Measurements from ENCODE around the gene UTP4. TPM values are rescaled to one million over a fixed set of nuclear protein-coding genes. Genes with fewer than 3 reads are reported as not detected.
A peak's percentile ranks its signal among the peaks of the same experiment; 100 is the strongest.

Gene UTP4
- total and polyA plus RNA-seq, 2 donors (not counting 3 experiments of a cell fraction or from before 2014, with no cell fraction given) = 56.1 to 59.5 TPM

- dilution Hi-C loops (cut with MboI; ENCODE audit: extremely low pct_ligation_motif_present, low sequenced_read_pairs) (no loop called here), intact Hi-C loops (cut with micrococcal nuclease) (loop anchor here (5.0 kb wide), 1 partner anchor 118 kb away; no protein-coding TSS in a partner anchor)
- CTCF ChIA-PET = interaction anchor here (1.3 to 4.9 kb wide), 2 partner anchors 11 to 17 kb away, joined by 4 to 49 read pairs; no protein-coding TSS in a partner anchor
Observed at GRCh38 chr16:69169051-69169450, 36.6 kb downstream of the UTP4 start.

More at GRCh38 chr16:69169051-69169450, 36.6 kb downstream of the UTP4 start:
- Histone ChIP-seq H3K36me3 (ENCODE audit: control insufficient read depth in 2 of 2, extremely low read depth in 1 of 2, insufficient read depth in 2 of 2, low read length in 2 of 2) (peaks cover 0 to 10% of the 10 kb centered on the region in 2 experiments), H4K20me1 (replicated peaks; ENCODE audit: control insufficient read depth, extremely low read depth, insufficient read depth, low read length) (no peaks in the 10 kb centered on the region), H2AFZ (ENCODE audit: low read depth, low read length) (no peak overlapping the region), H3K27me3 (ENCODE audit: control insufficient read depth in 2 of 2, insufficient read depth in 2 of 2, low read length in 2 of 2) (no peaks in the 10 kb centered on the region), H3K9ac (replicated peaks; ENCODE audit: extremely low read depth, insufficient read depth, low read length) (no peak overlapping the region), H3K9me3 (replicated peaks; ENCODE audit: control insufficient read depth, insufficient read depth, low read length) (no peaks in the 10 kb centered on the region), H3K9me1 (replicated peaks; ENCODE audit: control insufficient read depth, extremely low read depth, insufficient read depth, low read length) (no peaks in the 10 kb centered on the region), H3K4me2 (ENCODE audit: insufficient read depth, low read length) (no peak overlapping the region), H3K27ac (ENCODE audit: insufficient read depth, low read depth, low read length) (peak overlapping the region; percentile 36), H3K4me3 (replicated peaks in 1 of 3; ENCODE audit: insufficient read depth in 1 of 3, low read depth in 1 of 3, low read length in 3 of 3) (no peak overlapping the region), H3K79me2 (ENCODE audit: control insufficient read depth, insufficient read depth, low read length) (no peaks in the 10 kb centered on the region), H3K4me1 (ENCODE audit: control insufficient read depth, extremely low read depth, insufficient read depth, low read length) (peaks cover 49% of the 10 kb centered on the region)
- FAIRE-seq (no peak), DNase-seq (ENCODE audit: low read depth, low spot score) (no peak)
- no TSS peak for BruUV-seq (replicated peaks)
- POLR2A ChIA-PET = no interaction called here
- no peak for TF ChIP-seq FOS (IDR thresholded peaks at IDR 0.05; ENCODE audit: borderline replicate concordance, insufficient read depth, low read length)
- no peak for TF ChIP-seq JUN (IDR thresholded peaks at IDR 0.05; ENCODE audit: borderline replicate concordance, insufficient read depth, insufficient read length, low read depth)
- no peak for TF ChIP-seq GATA2 (IDR thresholded peaks at IDR 0.05; ENCODE audit: insufficient read depth, insufficient read length, low read depth, low read length)
- TF ChIP-seq POLR2AphosphoS5 (IDR thresholded peaks at IDR 0.05; ENCODE audit: insufficient read depth, low read depth, low read length) = no peak
- TF ChIP-seq POLR2A (IDR thresholded peaks at IDR 0.05; ENCODE audit: low read depth, low read length) = no peak
- no peak for TF ChIP-seq MAX (IDR thresholded peaks at IDR 0.05; ENCODE audit: insufficient read depth, insufficient read length)
- TF ChIP-seq EZH2 (IDR thresholded peaks at IDR 0.05; ENCODE audit: borderline replicate concordance, low read depth, low read length, severe bottlenecking) = no peak
- no peak for TF ChIP-seq MYC (IDR thresholded peaks at IDR 0.05; ENCODE audit: low read depth, low read length)
- no peak for TF ChIP-seq CTCF (IDR thresholded peaks at IDR 0.05; ENCODE audit: extremely low read depth in 1 of 2, insufficient read depth in 1 of 2, low read depth in 1 of 2, low read length in 2 of 2)

Data from endothelial cell of umbilical vein (primary cell).